Mesothelial cell of epicardium (in vitro differentiated cells): ENCODE data around the gene ACSS1. TPM values are rescaled to one million over a fixed set of nuclear protein-coding genes. Genes with fewer than 3 reads are reported as not detected.

ENCODE experiments used
- DNase-seq, 2 experiments: peaks; one replicate each; pipeline ENCODE4 v3.0.0; 2021; ENCODE audit warnings: low spot score in 2 of 2; ENCODE audit not compliant: unreplicated experiment in 2 of 2
- H3K27ac Mint-ChIP-seq: 2 replicates; pipeline ENCODE4 v1.8.0; 2021; ENCODE audit warnings: mixed read lengths
- H3K27me3 Mint-ChIP-seq: 2 replicates; pipeline ENCODE4 v1.8.0; 2021; ENCODE audit warnings: low read depth, mixed read lengths
- H3K36me3 Mint-ChIP-seq: 2 replicates; pipeline ENCODE4 v1.8.0; 2021; ENCODE audit warnings: mixed read lengths
- H3K4me1 Mint-ChIP-seq: 2 replicates; pipeline ENCODE4 v1.8.0; 2021; ENCODE audit warnings: mixed read lengths
- H3K4me3 Mint-ChIP-seq: 2 replicates; pipeline ENCODE4 v1.8.0; 2021; ENCODE audit warnings: mild to moderate bottlenecking, moderate library complexity, mixed read lengths
- H3K9me3 Mint-ChIP-seq: 2 replicates; pipeline ENCODE4 v1.8.0; 2021; ENCODE audit warnings: mixed read lengths
- total RNA-seq: library from RNA; stranded (reverse); gene quantifications from 3 replicates; pipeline ENCODE4 v1.2.1, GENCODE V29; 2021
- TF ChIP-seq, protein P1 (sequence below): fragments of 200-600 bp; sonication (generic); IDR thresholded peaks from one replicate; pipeline ENCODE4 v1.5.0; 2021; ENCODE audit warnings: antibody characterized with exemption; ENCODE audit not compliant: unreplicated experiment

ACSS1 gene
- total RNA-seq, 1 donor from 2014 or later = 4.8 TPM

- no peaks in the 10 kb centered on the region for H3K9me3 Mint-ChIP-seq
- no peak within 1 kb of the TSS for H3K27ac Mint-ChIP-seq
- no peak within 1 kb of the TSS for H3K4me3 Mint-ChIP-seq
- H3K4me1 Mint-ChIP-seq = no peaks in the 10 kb centered on the region
- peaks cover 2% of the 10 kb centered on the region for H3K36me3 Mint-ChIP-seq
- peak in 1 of 2 experiments; percentile 37 for DNase-seq
- TF ChIP-seq, protein P1, sequence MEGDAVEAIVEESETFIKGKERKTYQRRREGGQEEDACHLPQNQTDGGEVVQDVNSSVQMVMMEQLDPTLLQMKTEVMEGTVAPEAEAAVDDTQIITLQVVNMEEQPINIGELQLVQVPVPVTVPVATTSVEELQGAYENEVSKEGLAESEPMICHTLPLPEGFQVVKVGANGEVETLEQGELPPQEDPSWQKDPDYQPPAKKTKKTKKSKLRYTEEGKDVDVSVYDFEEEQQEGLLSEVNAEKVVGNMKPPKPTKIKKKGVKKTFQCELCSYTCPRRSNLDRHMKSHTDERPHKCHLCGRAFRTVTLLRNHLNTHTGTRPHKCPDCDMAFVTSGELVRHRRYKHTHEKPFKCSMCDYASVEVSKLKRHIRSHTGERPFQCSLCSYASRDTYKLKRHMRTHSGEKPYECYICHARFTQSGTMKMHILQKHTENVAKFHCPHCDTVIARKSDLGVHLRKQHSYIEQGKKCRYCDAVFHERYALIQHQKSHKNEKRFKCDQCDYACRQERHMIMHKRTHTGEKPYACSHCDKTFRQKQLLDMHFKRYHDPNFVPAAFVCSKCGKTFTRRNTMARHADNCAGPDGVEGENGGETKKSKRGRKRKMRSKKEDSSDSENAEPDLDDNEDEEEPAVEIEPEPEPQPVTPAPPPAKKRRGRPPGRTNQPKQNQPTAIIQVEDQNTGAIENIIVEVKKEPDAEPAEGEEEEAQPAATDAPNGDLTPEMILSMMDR = no peak
- H3K27me3 Mint-ChIP-seq = peaks cover 96% of the 10 kb centered on the region
Measured at GRCh38 chr20:25081730-25082497, 24.0 kb upstream of the ACSS1 start, which contains the start of gene VSX1. Gene VSX1, minus strand, starts transcription at chr20:25082141. Its CDS starts 45 bp downstream, at chr20:25082096.

GRCh38 chr20:25081065-25081729 is 23.3 kb upstream of the ACSS1 start:
- DNase-seq = peak in 1 of 2 experiments; percentile 77
- no peak overlapping the region for H3K4me3 Mint-ChIP-seq
- H3K27ac Mint-ChIP-seq = no peak overlapping the region
- TF ChIP-seq, protein P1 = no peak
- no peaks in the 10 kb centered on the region for H3K9me3 Mint-ChIP-seq
- no peaks in the 10 kb centered on the region for H3K4me1 Mint-ChIP-seq
- H3K36me3 Mint-ChIP-seq = peaks cover 2% of the 10 kb centered on the region
- peaks cover 95% of the 10 kb centered on the region for H3K27me3 Mint-ChIP-seq

DNA sequence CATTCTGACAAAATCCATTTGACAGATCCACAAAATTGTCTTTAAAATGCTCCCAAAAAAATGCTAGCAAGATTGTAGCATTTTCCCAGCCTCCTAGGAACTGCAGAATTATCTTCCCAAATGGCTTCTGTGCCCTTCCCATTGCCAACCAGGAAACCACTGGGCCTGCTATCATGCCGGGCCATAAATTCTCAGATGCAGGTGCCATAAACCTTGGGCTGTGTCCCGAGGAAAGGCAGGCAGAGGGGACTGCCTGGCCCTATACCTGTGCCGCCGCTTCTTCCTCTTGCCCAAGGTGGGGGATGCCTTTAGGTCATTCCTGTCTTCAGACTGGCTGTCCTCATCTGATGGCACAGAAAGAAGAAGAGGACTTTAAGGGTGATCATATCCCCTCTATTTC is 21.2 kb upstream of the ACSS1 start:
- peaks cover 95% of the 10 kb centered on the region for H3K27me3 Mint-ChIP-seq
- DNase-seq = peak in 1 of 2 experiments; percentile 24
- TF ChIP-seq, protein P1 = no peak
- H3K4me3 Mint-ChIP-seq = no peak overlapping the region
- no peaks in the 10 kb centered on the region for H3K4me1 Mint-ChIP-seq
- H3K27ac Mint-ChIP-seq = no peak overlapping the region
- no peaks in the 10 kb centered on the region for H3K36me3 Mint-ChIP-seq
- H3K9me3 Mint-ChIP-seq = no peaks in the 10 kb centered on the region

DNA sequence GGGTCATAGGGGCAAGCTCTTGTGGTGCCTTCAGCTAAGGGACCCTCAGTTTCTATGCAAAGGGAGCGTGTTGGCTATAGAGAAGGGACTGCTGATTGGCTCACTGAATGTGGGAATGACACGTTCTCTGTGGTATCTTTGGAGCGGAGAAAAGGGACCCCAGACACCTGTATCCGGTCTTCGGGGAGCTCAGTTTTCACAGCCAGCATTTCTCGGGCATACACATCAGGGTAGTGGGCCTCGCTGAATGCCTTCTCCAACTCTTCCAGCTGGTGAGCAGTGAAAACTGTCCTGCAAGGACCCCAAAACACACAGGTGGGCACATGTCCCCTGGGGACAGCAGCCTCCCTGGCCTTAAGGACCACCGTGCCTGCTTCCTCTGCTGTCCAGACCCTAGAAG is 20.7 kb upstream of the ACSS1 start:
- no peak overlapping the region for H3K4me3 Mint-ChIP-seq
- no peak overlapping the region for H3K27ac Mint-ChIP-seq

GRCh38 chr20:25077610-25078169 is 19.8 kb upstream of the ACSS1 start:
- no peaks in the 10 kb centered on the region for H3K36me3 Mint-ChIP-seq
- H3K4me1 Mint-ChIP-seq = no peaks in the 10 kb centered on the region
- H3K27ac Mint-ChIP-seq = no peak overlapping the region
- peak in 1 of 2 experiments; percentile 32 for DNase-seq
- peaks cover 92% of the 10 kb centered on the region for H3K27me3 Mint-ChIP-seq
- TF ChIP-seq, protein P1 = no peak
- H3K9me3 Mint-ChIP-seq = no peaks in the 10 kb centered on the region
- no peak overlapping the region for H3K4me3 Mint-ChIP-seq

More for the DNA sequence above, 20.7 kb upstream of the ACSS1 start:
- Mint-ChIP-seq H3K4me1 (no peaks in the 10 kb centered on the region), H3K9me3 (no peaks in the 10 kb centered on the region), H3K27me3 (peaks cover 94% of the 10 kb centered on the region), H3K36me3 (no peaks in the 10 kb centered on the region)
- TF ChIP-seq, protein P1 = no peak
- peak in 1 of 2 experiments; percentile 6 for DNase-seq
